DMS153 (cell line): Measurements from ENCODE around the gene ZFTA.
A peak's percentile ranks its signal among the peaks of the same experiment; 100 is the strongest.
"Not testable (repeated sequence)": the region's sequence is repeated elsewhere in the genome, so short reads cannot be mapped to it uniquely, and the experiment has no call there.

Experiments used
- DNase-seq: peaks from one replicate; lab custom pipeline; 2025; lab: John Stamatoyannopoulos, UW

ZFTA gene

GRCh38 chr11:63775191-63775590, 6.6 kb upstream of the ZFTA start:
- DNase-seq = no peak

DNA sequence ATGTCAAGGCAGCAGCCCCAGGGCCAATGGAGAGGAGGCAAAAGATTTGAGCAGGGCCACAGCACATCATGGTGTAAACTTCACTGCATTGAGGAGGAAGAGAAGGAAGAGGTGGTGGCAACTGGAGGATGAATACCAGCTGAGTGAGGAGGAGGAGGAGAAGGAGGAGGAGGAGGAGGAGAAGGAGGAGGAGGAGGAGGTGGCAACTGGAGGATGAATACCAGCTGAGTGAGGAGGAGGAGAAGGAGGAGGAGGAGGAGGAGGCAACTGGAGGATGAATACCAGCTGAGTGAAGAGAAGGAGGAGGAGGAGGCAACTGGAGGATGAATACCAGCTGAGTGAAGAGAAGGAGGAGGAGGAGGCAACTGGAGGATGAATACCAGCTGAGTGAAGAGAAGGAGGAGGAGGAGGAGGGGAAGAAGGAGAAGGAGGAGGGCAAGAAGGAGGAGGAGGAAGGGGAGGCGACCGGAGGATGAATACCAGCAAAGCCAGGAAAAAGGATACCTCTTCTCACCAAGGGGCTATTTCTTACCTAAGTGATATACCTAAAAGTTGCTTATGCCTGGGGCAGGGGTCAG, 3.3 kb upstream of the ZFTA start:
- DNase-seq = not testable (repeated sequence)

- DNase-seq = no peak
These were observed 2.2 kb upstream of the ZFTA start for GRCh38 chr11:63770763-63771162.

DNA sequence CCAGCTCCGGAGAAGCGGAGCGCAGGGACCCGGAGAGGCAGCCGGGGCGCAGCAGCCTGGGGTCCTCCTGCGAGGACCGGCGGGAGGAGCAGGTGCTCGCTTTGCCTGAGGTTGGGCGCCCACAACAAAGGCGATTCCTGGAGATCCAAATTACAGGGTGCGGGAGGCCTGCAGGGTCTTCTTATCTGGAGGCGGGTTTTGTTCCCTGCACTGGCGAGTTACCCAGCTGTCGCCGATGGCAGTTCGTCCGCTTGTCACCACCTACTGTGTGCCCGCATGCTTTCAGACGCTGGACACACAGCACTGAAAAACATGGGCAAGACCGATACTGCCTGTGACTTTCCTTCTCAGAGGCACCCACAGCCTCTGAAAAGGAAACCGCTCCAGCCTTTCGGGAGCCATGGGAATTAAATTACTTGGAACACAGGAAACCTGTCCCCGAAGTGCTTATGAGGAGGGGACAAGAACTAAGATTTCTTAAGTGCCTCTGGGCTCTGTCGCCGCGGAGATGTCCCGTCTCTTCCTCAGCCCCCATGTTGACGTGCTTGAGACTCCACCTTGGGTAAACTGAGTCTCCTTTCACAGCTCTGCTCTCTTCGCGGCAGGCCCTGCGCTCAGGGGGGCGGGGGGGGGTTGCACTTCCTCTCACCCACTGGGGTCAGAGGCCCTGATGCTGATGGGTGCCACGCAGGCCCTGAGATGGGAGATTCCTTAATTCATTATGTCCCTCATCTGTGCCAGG, 1.3 kb upstream of the ZFTA start:
- DNase-seq = no peak

GRCh38 chr11:63769042-63769713, 603 bp upstream of the ZFTA start:
- no peak for DNase-seq

- peak; percentile 26 for DNase-seq
These were observed 874 bp downstream of the ZFTA start for GRCh38 chr11:63767565-63768236.

DNA sequence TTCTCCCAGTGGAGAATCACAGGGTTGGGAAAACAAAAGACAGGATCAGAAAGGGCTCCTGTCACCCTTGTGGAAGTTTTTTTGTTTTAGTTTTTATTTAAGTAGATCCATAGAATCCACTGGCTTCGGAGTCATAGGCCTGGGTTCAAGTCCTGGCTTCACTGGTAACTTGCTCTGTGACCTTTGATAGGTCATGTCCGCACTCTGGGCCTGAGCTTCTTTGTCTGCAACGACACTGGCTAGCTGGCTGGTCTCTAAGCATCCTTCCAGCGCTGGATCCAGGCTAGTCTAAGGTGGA, 1.4 kb downstream of the ZFTA start:
- no peak for DNase-seq

DNA sequence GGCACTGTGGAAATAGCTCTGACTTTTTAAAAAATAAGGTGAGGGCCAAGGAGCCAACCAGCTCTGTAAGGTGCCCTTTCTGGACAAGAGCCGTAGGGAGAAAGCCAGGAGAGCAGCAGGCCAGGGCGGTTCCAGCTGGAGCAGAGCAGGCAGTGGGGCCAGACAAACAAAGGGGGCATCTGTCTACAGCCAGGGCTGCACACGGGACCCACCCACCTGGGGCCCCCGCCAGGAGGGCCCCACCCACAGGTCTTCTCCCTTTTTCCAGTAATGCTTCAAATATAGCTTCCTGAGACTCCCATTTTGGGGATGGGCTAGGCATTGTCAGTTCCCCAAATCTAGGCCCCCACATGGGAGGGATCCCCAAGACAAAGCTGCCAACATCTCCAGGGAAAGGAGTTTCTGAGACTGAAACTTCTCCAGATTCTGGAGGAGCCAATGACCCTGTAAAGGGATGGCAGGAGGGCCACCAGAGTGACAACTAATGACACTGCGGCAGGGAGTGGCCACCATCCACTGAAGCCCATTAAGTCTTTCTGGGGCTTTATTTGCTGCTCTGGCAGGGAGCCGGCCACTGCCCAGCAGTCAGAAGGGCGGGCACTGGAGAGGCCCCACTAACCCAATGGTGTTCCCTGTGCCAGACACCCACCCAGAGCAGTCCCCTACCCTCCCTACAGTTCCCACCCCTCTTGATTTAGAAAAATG, 1.9 kb downstream of the ZFTA start:
- no peak for DNase-seq

DNA sequence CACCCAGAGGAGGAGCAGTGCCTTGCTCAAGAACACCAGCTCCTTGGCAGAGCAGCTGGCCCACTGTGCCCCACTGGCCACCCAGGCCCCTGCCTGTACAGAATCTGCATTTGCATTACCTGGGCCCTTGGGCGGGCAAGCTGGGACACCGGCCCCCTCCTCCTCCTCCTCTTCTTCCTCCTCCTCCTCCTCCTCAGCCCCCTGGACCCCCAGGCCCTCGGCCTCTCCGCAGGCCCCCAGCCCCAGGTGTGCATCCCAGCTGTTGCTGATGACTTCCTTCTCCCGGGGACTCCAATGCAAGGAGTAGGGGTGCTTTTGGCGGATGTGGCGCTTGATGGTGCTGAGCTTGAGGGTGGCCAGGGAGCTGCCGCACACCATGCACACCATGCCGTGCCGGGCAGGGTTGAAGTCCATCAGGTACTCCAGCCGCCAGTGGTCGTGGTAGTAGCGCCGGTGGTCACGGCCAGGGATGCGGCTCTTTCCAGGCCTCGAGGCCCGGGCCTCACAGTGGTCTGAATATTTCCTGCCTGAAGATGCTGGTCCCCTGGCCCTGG, 2.8 kb downstream of the ZFTA start:
- no peak for DNase-seq

GRCh38 chr11:63764679-63765647, 3.6 kb downstream of the ZFTA start:
- DNase-seq = no peak

DNA sequence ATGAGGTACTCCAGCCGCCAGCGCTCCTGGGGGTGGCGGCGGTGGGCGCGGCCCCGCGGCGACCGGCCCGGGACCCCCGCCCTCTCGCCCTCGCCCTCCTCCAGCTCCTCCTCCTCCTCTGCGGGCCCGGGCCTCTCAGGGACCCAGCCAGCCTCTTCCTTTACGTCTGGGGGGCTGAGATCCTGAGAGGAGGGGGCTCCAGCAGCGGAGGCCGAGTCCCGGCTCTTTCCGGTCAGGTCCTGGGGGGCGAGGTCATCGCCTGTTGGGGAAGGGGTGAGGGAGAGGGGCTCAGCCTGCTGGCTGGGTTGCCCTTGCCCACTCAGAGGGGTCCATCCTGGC, 4.3 kb downstream of the ZFTA start:
- DNase-seq = no peak

DNA sequence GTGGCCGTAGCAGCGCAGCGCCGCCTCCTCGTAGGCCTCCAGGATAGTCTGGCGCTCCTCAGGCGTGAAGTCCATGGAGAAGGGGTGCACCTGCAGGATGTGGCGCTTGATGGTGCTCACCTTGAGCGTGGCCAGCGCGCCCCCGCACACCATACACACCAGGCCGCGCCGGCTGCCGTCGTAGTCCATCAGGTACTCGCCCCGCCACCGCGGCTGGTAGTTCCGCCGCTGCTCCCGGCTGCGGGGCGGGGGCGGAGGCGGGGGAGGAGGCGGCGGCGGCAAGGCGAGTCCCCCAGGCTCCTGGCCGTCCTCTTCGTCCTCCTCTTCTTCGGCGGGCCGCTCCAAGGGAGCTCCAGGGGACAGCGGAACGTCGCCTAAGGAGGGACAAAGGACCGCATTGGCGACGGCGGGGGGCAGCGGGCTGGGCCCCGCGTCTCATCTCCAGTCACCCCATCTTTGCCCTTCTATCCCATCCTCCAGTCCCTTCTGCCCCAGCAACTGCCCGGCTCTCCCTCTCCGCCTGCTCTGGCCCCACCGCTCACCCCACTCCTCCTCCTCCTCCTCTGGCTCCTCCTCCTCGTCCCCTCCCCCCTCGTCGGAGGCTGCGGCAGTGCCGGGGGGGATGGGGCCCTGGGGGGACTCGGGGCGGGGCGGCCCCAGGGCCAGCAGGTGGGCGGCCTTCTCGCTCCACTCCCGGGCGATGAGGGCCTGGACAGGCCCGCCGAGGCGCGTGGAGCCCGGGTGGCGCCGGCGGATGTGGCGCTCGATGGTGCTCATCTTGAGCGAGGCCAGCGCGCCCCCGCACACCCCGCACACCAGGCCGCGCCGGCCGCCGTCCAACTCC, 4.9 kb downstream of the ZFTA start:
- no peak for DNase-seq

DNA sequence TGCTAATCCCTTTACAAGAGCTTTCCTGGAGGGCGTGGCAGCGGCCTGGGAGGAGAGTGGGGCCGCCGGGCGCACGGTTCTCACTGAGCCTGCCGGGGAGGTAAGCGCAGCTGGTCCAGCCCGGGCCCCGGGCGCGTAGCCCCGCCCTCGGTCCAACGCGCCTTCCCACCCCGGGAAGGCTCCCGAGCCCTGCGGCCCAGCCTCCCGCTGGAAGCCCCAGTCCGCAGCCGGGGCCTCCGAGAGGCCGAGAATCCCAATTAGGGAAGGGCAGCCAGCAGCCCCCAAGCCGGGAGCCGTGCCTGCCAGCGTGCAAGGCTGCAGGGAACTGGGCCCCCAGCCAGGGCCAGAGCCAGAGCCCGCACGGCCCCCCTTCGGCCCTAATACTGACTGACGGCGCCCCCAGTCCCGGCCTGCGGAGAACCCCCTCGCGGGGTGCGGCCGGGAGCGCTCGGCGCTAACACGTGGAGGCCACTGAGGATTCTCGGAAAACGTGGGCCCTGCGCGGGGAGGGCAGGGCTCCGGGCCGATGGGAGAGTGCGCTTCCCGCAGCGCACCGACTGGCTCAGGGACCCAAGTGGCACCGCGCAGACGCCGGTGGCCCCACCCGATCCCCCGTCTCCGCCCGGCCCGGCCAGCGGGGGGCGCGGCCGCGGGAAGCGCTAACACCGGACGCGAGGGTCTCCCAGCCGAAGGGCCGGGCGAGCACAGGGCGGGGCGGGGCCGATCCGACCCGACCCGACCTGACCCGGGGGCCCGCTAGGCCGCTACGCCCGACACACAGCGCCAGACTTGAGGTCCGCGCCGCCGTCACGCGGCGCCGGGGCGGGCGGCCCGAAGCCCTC, 5.7 kb downstream of the ZFTA start:
- peak; percentile 28 for DNase-seq

- no peak for DNase-seq
These were observed 6.5 kb downstream of the ZFTA start for GRCh38 chr11:63761931-63762653.

- DNase-seq = no peak
These were observed 7.4 kb downstream of the ZFTA start for GRCh38 chr11:63761188-63761587.

GRCh38 chr11:63760487-63761079, 8.0 kb downstream of the ZFTA start:
- no peak for DNase-seq

- no peak for DNase-seq
These were observed 11.4 kb downstream of the ZFTA start for GRCh38 chr11:63756919-63757761.
